ENCODE measurements around the gene IRF2. TPM values are rescaled to one million over a fixed set of nuclear protein-coding genes. Genes with fewer than 3 reads are reported as not detected.

The IRF2 gene
- total and polyA plus RNA-seq, 2 experiments from 2014 or later = 12.8 to 14.2 TPM

- H3K27me3 ChIP-seq (replicated peaks; ENCODE audit: insufficient read depth) = no peaks in the 10 kb centered on the region
- no peak for TF ChIP-seq EZH2 (IDR thresholded peaks at IDR 0.05; ENCODE audit: insufficient read depth, poor library complexity, severe bottlenecking)
- no peak for TF ChIP-seq EZH2phosphoT487 (IDR thresholded peaks at IDR 0.05; ENCODE audit: insufficient read depth, low read depth)
- no peak overlapping the region for H3K4me3 ChIP-seq
- H3K4me1 ChIP-seq (ENCODE audit: insufficient read depth) = peaks cover 10% of the 10 kb centered on the region
- no peaks in the 10 kb centered on the region for H3K79me2 ChIP-seq (ENCODE audit: insufficient read depth)
- no peak overlapping the region for H3K4me2 ChIP-seq (ENCODE audit: unreplicated experiment)
- peaks cover 19% of the 10 kb centered on the region for H3K36me3 ChIP-seq (ENCODE audit: low read depth)
- no peaks in the 10 kb centered on the region for H4K20me1 ChIP-seq (ENCODE audit: insufficient read depth)
- H3K9me2 ChIP-seq (ENCODE audit: insufficient read depth) = no peaks in the 10 kb centered on the region
- H3K9me3 ChIP-seq (ENCODE audit: low read depth) = no peaks in the 10 kb centered on the region
- H2AFZ ChIP-seq = no peak overlapping the region
- H3K9ac ChIP-seq = no peak overlapping the region
- no peak overlapping the region for H3K27ac ChIP-seq
- in situ Hi-C loops (cut with MboI) = no loop called here
- peaks cover 20% of the 10 kb centered on the region for H3F3A ChIP-seq (ENCODE audit: insufficient read depth)
- no peak for DNase-seq
- WGBS, 2 experiments (ENCODE audit: low coverage in 1 of 2, low lambda C conversion rate in 2 of 2, missing lambda C conversion rate in 2 of 2) = 93 to 95% methylated on average over 9 of the region's 9 CpGs
Measured at GRCh38 chr4:184409502-184409901, 64.8 kb downstream of the IRF2 start.

GRCh38 chr4:184408684-184409081 lies 65.7 kb downstream of the IRF2 start:
- in situ Hi-C loops (cut with MboI) = no loop called here
- TF ChIP-seq EZH2phosphoT487 (IDR thresholded peaks at IDR 0.05; ENCODE audit: insufficient read depth, low read depth) = no peak
- TF ChIP-seq EZH2 (IDR thresholded peaks at IDR 0.05; ENCODE audit: insufficient read depth, poor library complexity, severe bottlenecking) = no peak
- H3F3A ChIP-seq (ENCODE audit: insufficient read depth) = peaks cover 20% of the 10 kb centered on the region
- H4K20me1 ChIP-seq (ENCODE audit: insufficient read depth) = no peaks in the 10 kb centered on the region
- H3K4me1 ChIP-seq (ENCODE audit: insufficient read depth) = peaks cover 10% of the 10 kb centered on the region
- H2AFZ ChIP-seq = no peak overlapping the region
- H3K9me2 ChIP-seq (ENCODE audit: insufficient read depth) = no peaks in the 10 kb centered on the region
- no peaks in the 10 kb centered on the region for H3K9me3 ChIP-seq (ENCODE audit: low read depth)
- no peak overlapping the region for H3K4me3 ChIP-seq
- DNase-seq = no peak
- whole genome bisulfite sequencing, 2 experiments (ENCODE audit: low coverage in 1 of 2, low lambda C conversion rate in 2 of 2, missing lambda C conversion rate in 2 of 2) = 81 to 85% methylated on average over 3 of the region's 3 CpGs
- no peaks in the 10 kb centered on the region for H3K79me2 ChIP-seq (ENCODE audit: insufficient read depth)
- H3K36me3 ChIP-seq (ENCODE audit: low read depth) = peaks cover 22% of the 10 kb centered on the region
- H3K27me3 ChIP-seq (replicated peaks; ENCODE audit: insufficient read depth) = no peaks in the 10 kb centered on the region
- H3K9ac ChIP-seq = no peak overlapping the region
- no peak overlapping the region for H3K27ac ChIP-seq
- H3K4me2 ChIP-seq (ENCODE audit: unreplicated experiment) = peak overlapping the region; percentile 10

DNA sequence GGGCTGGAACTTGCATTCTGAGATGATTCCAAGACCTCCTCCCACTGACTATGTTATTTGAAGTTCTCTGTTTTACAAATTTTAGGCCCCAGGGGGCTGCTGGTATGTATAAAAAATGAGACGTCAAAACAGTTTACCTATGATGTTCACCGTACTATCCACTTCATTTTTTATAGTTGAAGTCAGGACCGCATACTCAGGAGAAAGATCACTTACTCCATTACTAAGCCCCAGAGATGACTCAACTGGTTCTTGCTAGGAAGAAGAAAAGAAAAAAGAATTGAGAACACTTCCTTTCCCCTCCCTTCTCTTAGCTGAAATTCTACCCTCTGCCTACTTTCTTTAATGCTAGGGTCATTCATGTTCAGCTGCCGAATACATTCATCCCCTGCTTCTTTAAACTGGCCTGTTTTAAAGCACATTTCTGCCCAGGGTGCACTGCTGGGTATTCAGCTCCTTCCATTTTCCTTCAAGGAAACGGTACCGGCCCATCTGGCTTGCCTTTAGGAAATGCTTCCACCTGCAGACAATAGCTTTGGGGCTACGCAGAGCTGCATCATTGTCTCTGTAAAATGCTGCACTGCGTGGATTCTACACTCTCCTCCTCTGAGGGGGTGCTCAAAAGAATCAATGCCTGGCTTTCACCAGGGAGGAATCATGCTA lies 66.2 kb downstream of the IRF2 start:
- Histone ChIP-seq H4K20me1 (ENCODE audit: insufficient read depth) (no peaks in the 10 kb centered on the region), H3K4me2 (ENCODE audit: unreplicated experiment) (peak overlapping the region; percentile 10)
- in situ Hi-C loops (cut with MboI) = no loop called here

DNA sequence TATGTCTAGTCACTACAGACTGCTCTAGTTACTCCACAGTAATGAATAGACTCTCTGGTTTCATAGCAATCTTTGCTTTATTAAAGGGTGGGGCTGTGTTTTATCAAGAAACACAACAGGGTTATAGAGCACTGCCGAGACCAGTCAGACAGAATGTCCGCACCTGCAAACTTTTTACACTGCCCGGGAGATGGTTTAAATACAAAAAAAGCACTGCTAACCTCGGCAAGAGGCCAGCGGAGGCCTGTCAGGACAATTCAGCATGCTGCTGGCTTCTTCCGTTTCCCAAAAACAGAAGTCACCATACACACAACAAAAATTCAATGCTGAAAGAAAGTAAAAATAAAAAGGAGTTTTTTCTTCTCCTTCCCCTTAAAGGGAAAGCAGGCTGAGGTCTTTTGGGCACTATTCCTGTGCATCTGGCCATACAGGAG lies 67.4 kb downstream of the IRF2 start:
- Histone ChIP-seq H3K27me3 (replicated peaks; ENCODE audit: insufficient read depth) (no peaks in the 10 kb centered on the region), H3K9ac (no peak overlapping the region), H3K4me1 (ENCODE audit: insufficient read depth) (peaks cover 10% of the 10 kb centered on the region), H3K79me2 (ENCODE audit: insufficient read depth) (no peaks in the 10 kb centered on the region), H3F3A (ENCODE audit: insufficient read depth) (peaks cover 20% of the 10 kb centered on the region), H3K36me3 (ENCODE audit: low read depth) (peaks cover 22% of the 10 kb centered on the region), H4K20me1 (ENCODE audit: insufficient read depth) (no peaks in the 10 kb centered on the region), H3K27ac (no peak overlapping the region), H3K9me2 (ENCODE audit: insufficient read depth) (no peaks in the 10 kb centered on the region), H3K9me3 (ENCODE audit: low read depth) (no peaks in the 10 kb centered on the region), H3K4me3 (no peak overlapping the region), H3K4me2 (ENCODE audit: unreplicated experiment) (no peak overlapping the region), H2AFZ (no peak overlapping the region)
- WGBS, 2 experiments (ENCODE audit: low coverage in 1 of 2, low lambda C conversion rate in 2 of 2, missing lambda C conversion rate in 2 of 2) = 66 to 68% methylated on average over 6 of the region's 6 CpGs
- DNase-seq = no peak
- in situ Hi-C loops (cut with MboI) = no loop called here
- no peak for TF ChIP-seq EZH2 (IDR thresholded peaks at IDR 0.05; ENCODE audit: insufficient read depth, poor library complexity, severe bottlenecking)

More for the DNA sequence above, 66.2 kb downstream of the IRF2 start:
- no peak for TF ChIP-seq EZH2phosphoT487 (IDR thresholded peaks at IDR 0.05; ENCODE audit: insufficient read depth, low read depth)
- TF ChIP-seq EZH2 (IDR thresholded peaks at IDR 0.05; ENCODE audit: insufficient read depth, poor library complexity, severe bottlenecking) = no peak
- Histone ChIP-seq H3F3A (ENCODE audit: insufficient read depth) (peaks cover 20% of the 10 kb centered on the region), H3K4me3 (no peak overlapping the region), H3K9me2 (ENCODE audit: insufficient read depth) (no peaks in the 10 kb centered on the region), H3K9me3 (ENCODE audit: low read depth) (no peaks in the 10 kb centered on the region), H3K27me3 (replicated peaks; ENCODE audit: insufficient read depth) (no peaks in the 10 kb centered on the region), H3K27ac (peak overlapping the region; percentile 29), H3K4me1 (ENCODE audit: insufficient read depth) (peaks cover 10% of the 10 kb centered on the region), H3K79me2 (ENCODE audit: insufficient read depth) (no peaks in the 10 kb centered on the region), H3K36me3 (ENCODE audit: low read depth) (peaks cover 22% of the 10 kb centered on the region), H3K9ac (no peak overlapping the region), H2AFZ (no peak overlapping the region)
- DNase-seq = peak; percentile 85
- 54% methylated on average over 8 of the region's 8 CpGs for WGBS, 2 experiments (ENCODE audit: low coverage in 1 of 2, low lambda C conversion rate in 2 of 2, missing lambda C conversion rate in 2 of 2)

DNA sequence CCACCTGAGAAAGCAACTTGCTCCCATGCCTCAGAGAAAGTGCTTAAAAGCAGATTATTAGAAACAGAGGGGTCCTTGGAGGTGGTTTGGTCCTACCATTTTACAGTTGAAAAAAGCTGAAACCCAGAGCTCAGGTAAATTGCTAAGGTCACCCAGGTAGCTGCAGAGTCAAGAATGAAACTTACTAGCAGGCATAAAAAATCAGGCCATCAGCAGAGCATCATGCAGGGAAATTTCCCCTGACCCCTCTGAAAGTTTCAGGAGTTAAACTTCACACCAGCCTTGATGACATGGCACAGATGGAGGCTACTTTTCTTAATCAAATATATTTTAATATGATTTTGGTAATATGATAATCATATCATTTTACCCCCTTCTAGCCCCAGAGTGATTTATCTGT lies 70.3 kb downstream of the IRF2 start:
- H3K27me3 ChIP-seq (replicated peaks; ENCODE audit: insufficient read depth) = no peaks in the 10 kb centered on the region
- H3K4me2 ChIP-seq (ENCODE audit: unreplicated experiment) = no peak overlapping the region
- no peak overlapping the region for H3K4me3 ChIP-seq
- no peak overlapping the region for H2AFZ ChIP-seq
- no peak for DNase-seq
- no peaks in the 10 kb centered on the region for H4K20me1 ChIP-seq (ENCODE audit: insufficient read depth)
- no peak overlapping the region for H3K9ac ChIP-seq
- no peak for TF ChIP-seq EZH2phosphoT487 (IDR thresholded peaks at IDR 0.05; ENCODE audit: insufficient read depth, low read depth)
- no peak for TF ChIP-seq EZH2 (IDR thresholded peaks at IDR 0.05; ENCODE audit: insufficient read depth, poor library complexity, severe bottlenecking)
- no peaks in the 10 kb centered on the region for H3K9me2 ChIP-seq (ENCODE audit: insufficient read depth)
- H3K27ac ChIP-seq = no peak overlapping the region
- in situ Hi-C loops (cut with MboI) = no loop called here
- H3K36me3 ChIP-seq (ENCODE audit: low read depth) = peaks cover 24% of the 10 kb centered on the region
- peaks cover 37% of the 10 kb centered on the region for H3F3A ChIP-seq (ENCODE audit: insufficient read depth)
- peaks cover 23% of the 10 kb centered on the region for H3K4me1 ChIP-seq (ENCODE audit: insufficient read depth)
- H3K9me3 ChIP-seq (ENCODE audit: low read depth) = no peaks in the 10 kb centered on the region
- H3K79me2 ChIP-seq (ENCODE audit: insufficient read depth) = no peaks in the 10 kb centered on the region

All from GM23248 (cell line).